ENCODE measurements around the gene PCSK1N. TPM values are rescaled to one million over a fixed set of nuclear protein-coding genes. Genes with fewer than 3 reads are reported as not detected.

Gene PCSK1N
- total RNA-seq, 3 donors from 2014 or later (not counting 1 experiment from before 2014, with no cell fraction given) = 0.35 to 0.89 TPM; not detected in 1

DNA sequence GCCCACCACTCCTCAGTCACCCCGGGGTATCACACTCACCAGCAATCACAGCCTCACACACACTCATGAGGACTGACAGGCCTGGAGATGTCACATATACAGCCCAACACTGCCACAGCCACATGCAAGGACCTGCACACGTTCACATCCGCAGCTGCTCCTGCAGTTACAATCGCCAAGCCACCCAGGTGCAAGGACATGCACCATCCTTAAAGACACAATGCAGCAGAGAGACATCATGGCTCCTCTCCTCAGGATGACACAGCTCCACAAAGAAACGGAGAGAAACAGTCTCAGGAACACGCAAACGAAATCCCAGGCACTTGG lies 1.1 kb downstream of the PCSK1N start:
- no peak overlapping the region for H3K27ac ChIP-seq (ENCODE audit: low read length)
- no peak overlapping the region for H3K4me3 ChIP-seq (ENCODE audit: low read length)
- ATAC-seq (no peak), DNase-seq (peak in 1 of 2 donors; percentile 23)
- intact Hi-C loops (cut with micrococcal nuclease) = no loop called here
- H3K27me3 ChIP-seq (ENCODE audit: control insufficient read depth, insufficient read depth, low read length) = peaks cover 5% of the 10 kb centered on the region
- Mint-ChIP-seq H3K9me3 (no peaks in the 10 kb centered on the region), H3K36me3 (no peaks in the 10 kb centered on the region), H3K4me1 (peaks cover 7 to 9% of the 10 kb centered on the region in 2 donors), H3K27me3 (ENCODE audit: low read depth in 2 of 2) (peaks cover 39 to 41% of the 10 kb centered on the region in 2 donors), H3K27ac (no peak overlapping the region), H3K4me3 (peak overlapping the region; percentile 38)
- no peaks in the 10 kb centered on the region for H3K36me3 ChIP-seq (ENCODE audit: control insufficient read depth, insufficient read depth, low read length)
- 13% methylated on average over 7 of the region's 7 CpGs for WGBS (ENCODE audit: insufficient coverage)
- TF ChIP-seq, protein P1, sequence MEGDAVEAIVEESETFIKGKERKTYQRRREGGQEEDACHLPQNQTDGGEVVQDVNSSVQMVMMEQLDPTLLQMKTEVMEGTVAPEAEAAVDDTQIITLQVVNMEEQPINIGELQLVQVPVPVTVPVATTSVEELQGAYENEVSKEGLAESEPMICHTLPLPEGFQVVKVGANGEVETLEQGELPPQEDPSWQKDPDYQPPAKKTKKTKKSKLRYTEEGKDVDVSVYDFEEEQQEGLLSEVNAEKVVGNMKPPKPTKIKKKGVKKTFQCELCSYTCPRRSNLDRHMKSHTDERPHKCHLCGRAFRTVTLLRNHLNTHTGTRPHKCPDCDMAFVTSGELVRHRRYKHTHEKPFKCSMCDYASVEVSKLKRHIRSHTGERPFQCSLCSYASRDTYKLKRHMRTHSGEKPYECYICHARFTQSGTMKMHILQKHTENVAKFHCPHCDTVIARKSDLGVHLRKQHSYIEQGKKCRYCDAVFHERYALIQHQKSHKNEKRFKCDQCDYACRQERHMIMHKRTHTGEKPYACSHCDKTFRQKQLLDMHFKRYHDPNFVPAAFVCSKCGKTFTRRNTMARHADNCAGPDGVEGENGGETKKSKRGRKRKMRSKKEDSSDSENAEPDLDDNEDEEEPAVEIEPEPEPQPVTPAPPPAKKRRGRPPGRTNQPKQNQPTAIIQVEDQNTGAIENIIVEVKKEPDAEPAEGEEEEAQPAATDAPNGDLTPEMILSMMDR (IDR thresholded peaks at IDR 0.05) = no peak
- H3K9me3 ChIP-seq (ENCODE audit: control insufficient read depth, insufficient read depth, low read length) = no peaks in the 10 kb centered on the region
- H3K4me1 ChIP-seq (ENCODE audit: control insufficient read depth, insufficient read depth, low read length) = peaks cover 5% of the 10 kb centered on the region

DNA sequence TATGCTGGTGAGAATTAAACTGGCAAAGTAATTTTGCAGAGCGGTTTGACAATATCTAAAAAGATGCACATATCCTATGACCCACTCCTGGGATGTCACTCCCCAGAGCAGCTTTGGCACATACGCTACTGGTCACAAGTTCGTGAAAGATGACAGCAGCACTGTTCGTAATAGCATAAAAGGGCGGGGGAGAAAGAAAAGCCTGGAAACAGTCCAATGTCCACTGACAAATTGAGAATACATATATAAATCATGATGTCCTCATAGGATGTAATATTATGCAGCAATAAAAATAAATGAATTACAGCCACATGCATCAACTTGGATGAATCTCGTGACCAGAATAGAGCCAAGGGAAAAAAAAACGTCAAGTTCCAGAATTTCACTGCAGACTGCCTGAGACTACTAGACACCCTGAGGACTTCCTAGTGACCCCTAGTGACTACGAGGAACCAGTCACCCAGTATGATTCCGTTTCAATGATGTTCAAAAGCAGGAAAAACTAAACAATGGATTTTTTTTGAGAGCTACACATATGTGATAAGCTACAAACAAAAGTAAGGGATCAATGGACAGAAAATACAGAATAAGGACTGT lies 1.8 kb downstream of the PCSK1N start:
- Histone ChIP-seq H3K27ac (ENCODE audit: low read length) (no peak overlapping the region), H3K9me3 (ENCODE audit: control insufficient read depth, insufficient read depth, low read length) (no peaks in the 10 kb centered on the region), H3K4me1 (ENCODE audit: control insufficient read depth, insufficient read depth, low read length) (peaks cover 5% of the 10 kb centered on the region), H3K36me3 (ENCODE audit: control insufficient read depth, insufficient read depth, low read length) (no peaks in the 10 kb centered on the region), H3K27me3 (ENCODE audit: control insufficient read depth, insufficient read depth, low read length) (peaks cover 5% of the 10 kb centered on the region), H3K4me3 (ENCODE audit: low read length) (no peak overlapping the region)
- intact Hi-C loops (cut with micrococcal nuclease) = no loop called here
- H3K4me3 Mint-ChIP-seq = no peak overlapping the region
- H3K27me3 Mint-ChIP-seq (ENCODE audit: low read depth in 2 of 2) = peaks cover 42 to 46% of the 10 kb centered on the region in 2 donors
- TF ChIP-seq, protein P1 (IDR thresholded peaks at IDR 0.05) = no peak
- no peaks in the 10 kb centered on the region for H3K9me3 Mint-ChIP-seq
- H3K27ac Mint-ChIP-seq = no peak overlapping the region
- peaks cover 7 to 9% of the 10 kb centered on the region in 2 donors for H3K4me1 Mint-ChIP-seq
- no peak for DNase-seq
- WGBS (ENCODE audit: insufficient coverage) = 15% methylated on average over 5 of the region's 9 CpGs
- no peak for ATAC-seq
- H3K36me3 Mint-ChIP-seq = no peaks in the 10 kb centered on the region

DNA sequence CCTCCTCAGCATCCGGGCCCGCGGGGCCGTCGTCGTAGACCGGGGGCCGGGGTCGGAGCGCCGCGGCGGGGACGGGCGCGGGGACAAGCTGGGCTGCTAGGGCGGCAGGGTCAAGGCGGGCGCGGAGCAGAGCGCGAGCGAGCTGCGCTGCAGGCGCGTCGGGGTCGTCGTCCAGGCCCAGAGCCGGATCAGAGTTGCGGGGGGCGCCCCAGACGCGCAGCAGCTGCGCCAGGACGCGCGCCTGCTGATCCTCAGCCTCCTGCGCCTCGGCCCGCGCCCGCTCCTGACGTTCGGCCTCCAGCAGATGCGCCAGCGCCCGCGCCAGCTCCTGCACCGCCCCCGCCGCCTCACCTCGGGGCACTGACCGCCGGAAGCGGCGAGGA lies 3.5 kb downstream of the PCSK1N start:
- no peaks in the 10 kb centered on the region for H3K36me3 ChIP-seq (ENCODE audit: control insufficient read depth, insufficient read depth, low read length)
- H3K4me3 Mint-ChIP-seq = no peak overlapping the region
- H3K27ac ChIP-seq (ENCODE audit: low read length) = no peak overlapping the region
- H3K9me3 Mint-ChIP-seq = no peaks in the 10 kb centered on the region
- H3K36me3 Mint-ChIP-seq = no peaks in the 10 kb centered on the region
- TF ChIP-seq, protein P1 (IDR thresholded peaks at IDR 0.05) = no peak
- peaks cover 8% of the 10 kb centered on the region for H3K27me3 ChIP-seq (ENCODE audit: control insufficient read depth, insufficient read depth, low read length)
- peaks cover 50 to 56% of the 10 kb centered on the region in 2 donors for H3K27me3 Mint-ChIP-seq (ENCODE audit: low read depth in 2 of 2)
- H3K4me1 Mint-ChIP-seq = peaks cover 7 to 14% of the 10 kb centered on the region in 2 donors
- WGBS (ENCODE audit: insufficient coverage) = 4% methylated on average over 57 of the region's 57 CpGs
- no peaks in the 10 kb centered on the region for H3K9me3 ChIP-seq (ENCODE audit: control insufficient read depth, insufficient read depth, low read length)
- DNase-seq (no peak), ATAC-seq (no peak)
- H3K4me3 ChIP-seq (ENCODE audit: low read length) = no peak overlapping the region
- H3K4me1 ChIP-seq (ENCODE audit: control insufficient read depth, insufficient read depth, low read length) = peaks cover 10% of the 10 kb centered on the region
- intact Hi-C loops (cut with micrococcal nuclease) = no loop called here
- no peak overlapping the region for H3K27ac Mint-ChIP-seq
